Rectal smooth muscle tissue (tissue), 1 donor: ENCODE data around the gene TNXB.
A peak's percentile ranks its signal among the peaks of the same experiment; 100 is the strongest.

Experiments
- H3K27ac ChIP-seq: one replicate; pipeline ENCODE4 v1.7.0; 2013; ENCODE audit warnings: low read depth, low read length, inconsistent platforms
- H3K27me3 ChIP-seq: one replicate; pipeline ENCODE4 v1.7.0; 2013; ENCODE audit warnings: low read length; ENCODE audit not compliant: control insufficient read depth, insufficient read depth
- H3K36me3 ChIP-seq: one replicate; pipeline ENCODE4 v1.7.0; 2013; ENCODE audit warnings: low read length; ENCODE audit not compliant: control insufficient read depth, insufficient read depth
- H3K4me1 ChIP-seq: one replicate; pipeline ENCODE4 v1.7.0; 2013; ENCODE audit warnings: low read length; ENCODE audit not compliant: control insufficient read depth, insufficient read depth
- H3K4me3 ChIP-seq: one replicate; pipeline ENCODE4 v1.7.0; 2013; ENCODE audit warnings: low read length
- H3K9ac ChIP-seq: one replicate; pipeline ENCODE4 v1.7.0; 2013; ENCODE audit warnings: low read length

Gene TNXB

GRCh38 chr6:32096394-32097258 lies 12.5 kb downstream of the TNXB start:
- no peak overlapping the region for H3K27ac ChIP-seq
- H3K9ac ChIP-seq: no peak overlapping the region
- peaks cover 19% of the 10 kb centered on the region for H3K27me3 ChIP-seq
- no peaks in the 10 kb centered on the region for H3K36me3 ChIP-seq
- H3K4me3 ChIP-seq: peak overlapping the region; percentile 41
- H3K4me1 ChIP-seq: peaks cover 12% of the 10 kb centered on the region

- H3K9ac ChIP-seq: no peak overlapping the region
- peaks cover 12% of the 10 kb centered on the region for H3K4me1 ChIP-seq
- no peak overlapping the region for H3K27ac ChIP-seq
- peaks cover 19% of the 10 kb centered on the region for H3K27me3 ChIP-seq
- H3K4me3 ChIP-seq: peak overlapping the region; percentile 41
- no peaks in the 10 kb centered on the region for H3K36me3 ChIP-seq
These were observed 13.1 kb downstream of the TNXB start for GRCh38 chr6:32096087-32096393.

- H3K4me3 ChIP-seq: peak overlapping the region; percentile 41
- H3K27ac ChIP-seq: no peak overlapping the region
These were observed 13.6 kb downstream of the TNXB start for GRCh38 chr6:32095338-32096086.

GRCh38 chr6:32092760-32093497 lies 16.2 kb downstream of the TNXB start:
- H3K4me1 ChIP-seq: peaks cover 12% of the 10 kb centered on the region
- H3K27ac ChIP-seq: peak overlapping the region; percentile 49
- no peak overlapping the region for H3K9ac ChIP-seq
- H3K27me3 ChIP-seq: peaks cover 19% of the 10 kb centered on the region
- no peaks in the 10 kb centered on the region for H3K36me3 ChIP-seq
- H3K4me3 ChIP-seq: peak overlapping the region; percentile 18

More at GRCh38 chr6:32095338-32096086, 13.6 kb downstream of the TNXB start:
- H3K4me1 ChIP-seq: peaks cover 12% of the 10 kb centered on the region
- H3K36me3 ChIP-seq: no peaks in the 10 kb centered on the region
- no peak overlapping the region for H3K9ac ChIP-seq
- peaks cover 19% of the 10 kb centered on the region for H3K27me3 ChIP-seq

GRCh38 chr6:32089082-32089828 lies 19.9 kb downstream of the TNXB start:
- no peaks in the 10 kb centered on the region for H3K36me3 ChIP-seq
- no peak overlapping the region for H3K27ac ChIP-seq
- peaks cover 11% of the 10 kb centered on the region for H3K27me3 ChIP-seq
- H3K9ac ChIP-seq: no peak overlapping the region
- H3K4me3 ChIP-seq: no peak overlapping the region
- H3K4me1 ChIP-seq: peaks cover 9% of the 10 kb centered on the region

- no peak overlapping the region for H3K4me3 ChIP-seq
- peaks cover 2% of the 10 kb centered on the region for H3K36me3 ChIP-seq
- no peak overlapping the region for H3K9ac ChIP-seq
- peaks cover 11% of the 10 kb centered on the region for H3K27me3 ChIP-seq
- H3K4me1 ChIP-seq: peaks cover 9% of the 10 kb centered on the region
- H3K27ac ChIP-seq: no peak overlapping the region
These were observed 20.6 kb downstream of the TNXB start for GRCh38 chr6:32088487-32089049.

GRCh38 chr6:32087574-32088486 lies 21.3 kb downstream of the TNXB start:
- peak overlapping the region; percentile 29 for H3K4me3 ChIP-seq
- H3K27ac ChIP-seq: peak overlapping the region; percentile 21
- H3K36me3 ChIP-seq: peaks cover 2% of the 10 kb centered on the region
- H3K4me1 ChIP-seq: peaks cover 3% of the 10 kb centered on the region
- H3K27me3 ChIP-seq: peaks cover 11% of the 10 kb centered on the region
- no peak overlapping the region for H3K9ac ChIP-seq

- Histone ChIP-seq H3K4me3 (peak overlapping the region; percentile 29), H3K9ac (no peak overlapping the region), H3K4me1 (no peaks in the 10 kb centered on the region), H3K27me3 (peaks cover 11% of the 10 kb centered on the region), H3K36me3 (peaks cover 2% of the 10 kb centered on the region), H3K27ac (peak overlapping the region; percentile 1)
These were observed 22.2 kb downstream of the TNXB start for GRCh38 chr6:32086661-32087573.

GRCh38 chr6:32085759-32086459 lies 23.2 kb downstream of the TNXB start:
- H3K36me3 ChIP-seq: peaks cover 2% of the 10 kb centered on the region
- no peak overlapping the region for H3K27ac ChIP-seq
- H3K4me1 ChIP-seq: peaks cover 1% of the 10 kb centered on the region
- H3K27me3 ChIP-seq: peaks cover 11% of the 10 kb centered on the region
- no peak overlapping the region for H3K4me3 ChIP-seq
- no peak overlapping the region for H3K9ac ChIP-seq

GRCh38 chr6:32084780-32085179 lies 24.4 kb downstream of the TNXB start:
- Histone ChIP-seq H3K4me3 (no peak overlapping the region), H3K4me1 (peaks cover 3% of the 10 kb centered on the region), H3K27me3 (peaks cover 11% of the 10 kb centered on the region), H3K36me3 (peaks cover 2% of the 10 kb centered on the region), H3K9ac (no peak overlapping the region), H3K27ac (no peak overlapping the region)
